ENCODE measurements around the gene HECW1.
"Not testable (repeated sequence)": the region's sequence is repeated elsewhere in the genome, so short reads cannot be mapped to it uniquely, and the experiment has no call there.

HECW1 gene

DNA sequence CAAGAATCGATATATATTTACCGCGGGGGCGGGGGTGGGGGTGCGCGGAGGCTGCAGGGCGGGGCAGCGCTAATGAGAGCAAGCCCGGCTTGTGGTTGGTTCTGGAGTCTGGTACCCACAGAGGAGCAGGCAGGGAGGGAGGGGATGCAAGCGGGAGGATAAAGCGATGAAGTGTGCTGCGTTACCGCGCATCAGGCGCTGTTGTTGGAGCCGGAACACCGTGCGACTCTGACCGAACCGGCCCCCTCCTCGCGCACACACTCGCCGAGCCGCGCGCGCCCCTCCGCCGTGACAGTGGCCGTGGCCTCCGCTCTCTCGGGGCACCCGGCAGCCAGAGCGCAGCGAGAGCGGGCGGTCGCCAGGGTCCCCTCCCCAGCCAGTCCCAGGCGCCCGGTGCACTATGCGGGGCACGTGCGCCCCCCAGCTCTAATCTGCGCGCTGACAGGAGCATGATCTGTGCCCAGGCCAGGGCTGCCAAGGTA lies at the start of gene HECW1:
Gene HECW1 (plus strand): TSS at position 189 of the 482 bp plus-strand sequence. CDS start 131,259 bp downstream, outside the sequence.
- peak; percentile 9 for DNase-seq
- no peaks in the 10 kb centered on the region for H3K9me3 ChIP-seq (ENCODE audit: severe bottlenecking)
- TF ChIP-seq, protein P1, sequence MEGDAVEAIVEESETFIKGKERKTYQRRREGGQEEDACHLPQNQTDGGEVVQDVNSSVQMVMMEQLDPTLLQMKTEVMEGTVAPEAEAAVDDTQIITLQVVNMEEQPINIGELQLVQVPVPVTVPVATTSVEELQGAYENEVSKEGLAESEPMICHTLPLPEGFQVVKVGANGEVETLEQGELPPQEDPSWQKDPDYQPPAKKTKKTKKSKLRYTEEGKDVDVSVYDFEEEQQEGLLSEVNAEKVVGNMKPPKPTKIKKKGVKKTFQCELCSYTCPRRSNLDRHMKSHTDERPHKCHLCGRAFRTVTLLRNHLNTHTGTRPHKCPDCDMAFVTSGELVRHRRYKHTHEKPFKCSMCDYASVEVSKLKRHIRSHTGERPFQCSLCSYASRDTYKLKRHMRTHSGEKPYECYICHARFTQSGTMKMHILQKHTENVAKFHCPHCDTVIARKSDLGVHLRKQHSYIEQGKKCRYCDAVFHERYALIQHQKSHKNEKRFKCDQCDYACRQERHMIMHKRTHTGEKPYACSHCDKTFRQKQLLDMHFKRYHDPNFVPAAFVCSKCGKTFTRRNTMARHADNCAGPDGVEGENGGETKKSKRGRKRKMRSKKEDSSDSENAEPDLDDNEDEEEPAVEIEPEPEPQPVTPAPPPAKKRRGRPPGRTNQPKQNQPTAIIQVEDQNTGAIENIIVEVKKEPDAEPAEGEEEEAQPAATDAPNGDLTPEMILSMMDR (IDR thresholded peaks at IDR 0.05; ENCODE audit: low read depth, low read length): no peak
- H3K27ac ChIP-seq: no peak within 1 kb of the TSS
- H3K4me3 ChIP-seq (ENCODE audit: low read depth, low read length): peak within 1 kb of the TSS; percentile 51
- H3K36me3 ChIP-seq: no peaks in the 10 kb centered on the region
- peaks cover 58% of the 10 kb centered on the region for H3K27me3 ChIP-seq (ENCODE audit: insufficient read depth, low read depth, severe bottlenecking)

DNA sequence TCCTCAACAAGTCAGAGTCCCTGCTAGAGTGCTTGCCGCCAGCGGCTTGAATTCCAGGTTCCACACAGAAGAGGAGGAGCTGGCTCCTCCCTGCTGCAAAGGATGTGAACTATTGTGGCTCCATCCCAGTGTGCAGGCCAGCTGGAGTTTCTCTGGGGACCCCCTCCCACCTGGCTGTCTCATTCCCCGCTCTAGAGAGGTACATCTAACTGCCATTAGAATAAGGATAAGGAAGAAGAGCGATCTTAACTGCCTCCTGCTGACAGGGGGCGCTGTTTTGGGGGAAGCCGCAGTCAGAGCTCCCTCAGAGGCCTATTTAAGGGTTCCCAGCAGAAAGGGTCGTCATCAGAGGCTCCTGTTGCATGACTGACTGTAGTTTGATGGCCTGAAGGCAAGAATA lies 40.8 kb upstream of the HECW1 start:
- Histone ChIP-seq H3K9me3 (ENCODE audit: severe bottlenecking) (no peaks in the 10 kb centered on the region), H3K4me3 (ENCODE audit: low read depth, low read length) (no peak overlapping the region), H3K27me3 (ENCODE audit: insufficient read depth, low read depth, severe bottlenecking) (no peaks in the 10 kb centered on the region), H3K36me3 (no peaks in the 10 kb centered on the region), H3K27ac (no peak overlapping the region)
- TF ChIP-seq, protein P1 (IDR thresholded peaks at IDR 0.05; ENCODE audit: low read depth, low read length): peak; percentile 53
- peak; percentile 30 for DNase-seq

DNA sequence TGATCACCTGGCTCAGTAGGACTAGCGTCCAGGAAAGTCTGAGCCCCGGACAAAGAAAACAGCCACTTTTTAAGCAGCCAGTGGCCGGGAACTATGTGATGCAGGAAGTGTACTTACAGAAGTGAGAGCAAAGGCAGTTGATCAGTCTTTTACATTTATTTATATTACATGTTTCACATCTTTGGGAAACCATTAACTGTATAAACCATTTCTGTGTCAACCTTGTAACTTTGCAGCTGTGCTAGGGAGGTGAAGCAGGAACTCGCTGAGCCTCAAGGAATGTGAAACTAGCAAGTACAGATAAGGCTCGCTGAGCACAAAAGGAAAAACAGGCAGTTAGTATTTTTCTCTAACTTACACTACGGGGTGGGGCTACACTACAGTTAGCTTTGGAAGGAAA lies 39.9 kb upstream of the HECW1 start:
- Histone ChIP-seq H3K27ac (no peak overlapping the region), H3K36me3 (no peaks in the 10 kb centered on the region), H3K4me3 (ENCODE audit: low read depth, low read length) (no peak overlapping the region), H3K9me3 (ENCODE audit: severe bottlenecking) (no peaks in the 10 kb centered on the region), H3K27me3 (ENCODE audit: insufficient read depth, low read depth, severe bottlenecking) (no peaks in the 10 kb centered on the region)
- DNase-seq: no peak
- TF ChIP-seq, protein P1 (IDR thresholded peaks at IDR 0.05; ENCODE audit: low read depth, low read length): no peak

DNA sequence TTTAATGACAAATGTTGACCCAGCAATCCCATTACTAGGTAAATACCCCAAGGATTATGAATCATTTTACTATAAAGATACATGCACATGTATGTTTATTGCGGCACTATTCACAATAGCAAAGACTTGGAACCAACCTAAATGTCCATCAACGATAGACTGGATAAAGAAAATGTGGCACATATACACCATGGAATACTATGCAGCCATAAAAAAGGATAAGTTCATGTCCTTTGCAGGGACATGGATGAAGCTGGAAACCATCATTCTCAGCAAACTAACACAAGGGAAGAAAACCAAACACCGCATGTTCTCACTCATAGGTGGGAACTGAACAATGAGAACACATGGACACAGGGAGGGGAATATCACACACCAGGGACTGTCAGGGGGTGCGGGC lies 38.6 kb upstream of the HECW1 start:
- H3K4me3 ChIP-seq (ENCODE audit: low read depth, low read length); H3K36me3 ChIP-seq; H3K27ac ChIP-seq; H3K27me3 ChIP-seq (ENCODE audit: insufficient read depth, low read depth, severe bottlenecking); DNase-seq; H3K9me3 ChIP-seq (ENCODE audit: severe bottlenecking): not testable (repeated sequence)

DNA sequence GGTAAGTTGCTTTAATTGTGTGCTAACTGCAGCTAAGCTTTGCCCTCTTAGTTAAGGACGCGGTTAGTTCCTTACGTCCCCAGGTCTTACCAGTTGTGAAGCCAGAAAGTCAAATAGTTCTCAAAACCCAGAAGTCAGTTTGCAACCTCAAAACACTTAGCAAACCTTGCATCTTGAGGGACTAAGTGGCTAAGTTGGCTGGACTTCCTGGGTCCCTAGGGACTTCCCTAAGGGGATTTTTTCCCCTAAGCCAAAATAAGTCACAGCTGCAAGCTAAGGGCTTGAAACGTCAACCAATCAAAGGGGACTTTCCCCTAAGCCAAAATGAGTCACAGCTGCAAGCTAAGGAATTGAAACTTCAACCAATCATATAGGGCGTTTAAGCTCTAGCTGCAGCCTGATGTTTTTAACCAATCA lies 36.2 kb upstream of the HECW1 start:
- H3K27ac ChIP-seq: no peak overlapping the region
- no peaks in the 10 kb centered on the region for H3K27me3 ChIP-seq (ENCODE audit: insufficient read depth, low read depth, severe bottlenecking)
- TF ChIP-seq, protein P1 (IDR thresholded peaks at IDR 0.05; ENCODE audit: low read depth, low read length): no peak
- H3K4me3 ChIP-seq (ENCODE audit: low read depth, low read length): no peak overlapping the region
- H3K9me3 ChIP-seq (ENCODE audit: severe bottlenecking): no peaks in the 10 kb centered on the region
- H3K36me3 ChIP-seq: no peaks in the 10 kb centered on the region
- DNase-seq: no peak

DNA sequence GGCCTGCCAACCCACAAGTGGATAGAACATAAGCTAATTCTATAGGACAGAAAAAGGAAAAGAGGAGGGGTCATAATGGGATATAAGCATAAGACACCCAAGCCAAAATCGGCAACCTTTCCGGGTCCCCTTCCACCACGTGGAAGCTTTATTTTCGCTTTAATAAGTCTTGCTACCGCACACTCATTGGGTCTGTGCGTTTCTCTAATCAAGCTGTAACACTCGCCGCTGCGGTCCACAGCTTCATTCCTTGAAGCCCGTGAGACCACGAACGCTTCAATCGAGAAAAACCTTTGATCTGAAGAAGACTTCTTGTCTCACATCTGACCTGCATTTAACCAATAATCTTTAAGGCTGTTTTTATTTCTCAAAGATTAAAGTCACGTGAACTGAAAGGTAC lies 35.8 kb upstream of the HECW1 start:
- TF ChIP-seq, protein P1 (IDR thresholded peaks at IDR 0.05; ENCODE audit: low read depth, low read length): no peak
- no peak for DNase-seq
- H3K27me3 ChIP-seq (ENCODE audit: insufficient read depth, low read depth, severe bottlenecking): no peaks in the 10 kb centered on the region
- no peaks in the 10 kb centered on the region for H3K36me3 ChIP-seq
- H3K9me3 ChIP-seq (ENCODE audit: severe bottlenecking): no peaks in the 10 kb centered on the region
- H3K4me3 ChIP-seq (ENCODE audit: low read depth, low read length): no peak overlapping the region
- no peak overlapping the region for H3K27ac ChIP-seq
